Retina (tissue), 1 donor: ENCODE data around the gene GRB10.
"Not testable (repeated sequence)": the region's sequence is repeated elsewhere in the genome, so short reads cannot be mapped to it uniquely, and the experiment has no call there.

ENCODE experiments used
- DNase-seq: peaks from one replicate; pipeline ENCODE4 v3.0.0-alpha.2; 2016

The GRB10 gene

DNA sequence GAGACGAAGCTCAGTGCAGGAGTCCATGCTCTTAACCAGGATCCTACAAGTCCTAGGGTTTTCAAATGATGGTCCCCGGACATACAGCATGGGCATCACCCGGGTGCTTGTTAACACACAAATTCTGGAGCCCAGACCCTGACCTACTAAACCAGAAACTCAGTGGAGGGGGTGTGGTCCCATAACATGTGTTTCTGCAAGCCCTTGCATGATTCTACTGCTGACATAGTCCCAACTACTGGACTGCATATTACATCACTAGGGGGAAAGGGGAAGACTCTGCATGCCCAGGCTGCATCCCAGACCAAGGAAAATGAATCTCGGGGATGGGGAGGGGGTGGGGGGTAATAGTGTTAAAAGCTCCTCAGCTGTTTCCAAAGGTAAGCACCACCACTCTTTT, 40.3 kb downstream of the GRB10 start:
- no peak for DNase-seq

DNA sequence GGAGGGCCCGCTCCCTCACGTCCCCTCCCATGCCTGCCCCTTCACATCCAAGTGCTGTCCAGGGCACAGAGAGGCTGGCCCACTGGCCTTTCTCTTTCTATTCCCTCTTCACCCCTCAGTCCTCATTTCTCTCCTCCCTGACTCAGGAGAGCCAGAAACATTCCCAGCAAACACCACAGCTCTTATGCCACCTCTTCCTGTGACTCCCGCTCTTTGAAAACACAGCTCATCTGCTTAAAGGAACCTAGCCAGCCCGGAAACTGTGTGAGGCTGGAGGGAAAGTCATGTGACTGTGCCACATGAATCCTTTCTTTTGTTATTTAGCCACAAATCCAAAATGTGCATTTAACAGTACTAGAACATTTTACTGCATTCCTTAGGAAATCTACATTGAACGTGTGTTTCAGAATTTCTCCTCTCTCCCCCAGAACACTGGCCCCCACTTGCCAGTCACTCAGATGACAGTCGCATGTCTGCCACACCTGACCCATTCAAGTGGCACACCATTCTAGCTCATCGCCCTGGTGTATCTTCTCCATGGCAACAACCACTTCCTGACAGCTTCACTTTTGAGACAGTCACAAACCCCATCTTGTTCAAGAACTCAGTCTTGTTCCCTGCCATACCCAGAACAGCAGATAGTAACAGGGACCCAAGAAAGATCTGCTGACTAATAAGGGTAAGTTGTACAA, 42.8 kb downstream of the GRB10 start:
- no peak for DNase-seq

DNA sequence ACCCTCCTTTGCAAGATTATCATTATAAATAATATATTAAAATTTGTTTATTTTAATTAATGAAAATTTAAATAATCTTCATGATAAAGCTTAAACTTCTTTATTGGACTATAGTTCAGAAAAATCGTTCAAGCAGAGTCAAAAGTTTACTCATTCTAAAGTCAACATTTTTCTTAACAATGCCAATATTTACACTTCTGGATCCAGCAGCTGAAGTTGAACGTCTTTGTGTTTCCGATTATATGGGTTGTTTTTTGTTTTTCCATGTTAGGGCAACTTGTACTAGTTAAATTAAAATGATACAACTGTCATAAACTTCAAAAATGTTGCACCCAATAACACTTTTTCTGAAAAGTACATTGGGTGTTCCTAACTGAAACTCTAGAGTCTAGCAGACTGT, 43.8 kb downstream of the GRB10 start:
- no peak for DNase-seq

DNA sequence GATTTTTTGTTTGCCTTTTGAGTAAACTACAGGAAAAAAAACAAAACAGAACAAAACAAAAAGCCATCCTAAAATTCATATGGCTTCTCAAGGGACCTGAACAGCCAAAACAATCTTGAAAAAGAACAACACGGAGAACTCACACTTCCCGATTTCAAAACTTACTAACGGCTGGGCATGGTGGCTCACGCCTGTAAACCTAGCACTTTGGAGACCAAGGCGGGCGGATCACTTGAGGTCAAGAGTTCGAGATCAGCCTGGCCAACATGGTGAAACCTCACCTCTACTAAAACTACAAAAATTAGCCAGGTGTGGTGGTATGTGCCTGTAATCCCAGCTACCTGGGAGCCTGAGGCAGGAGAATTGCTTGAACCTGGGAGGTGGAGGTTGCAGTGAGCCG, 46.9 kb downstream of the GRB10 start:
- DNase-seq, result not testable (repeated sequence)

DNA sequence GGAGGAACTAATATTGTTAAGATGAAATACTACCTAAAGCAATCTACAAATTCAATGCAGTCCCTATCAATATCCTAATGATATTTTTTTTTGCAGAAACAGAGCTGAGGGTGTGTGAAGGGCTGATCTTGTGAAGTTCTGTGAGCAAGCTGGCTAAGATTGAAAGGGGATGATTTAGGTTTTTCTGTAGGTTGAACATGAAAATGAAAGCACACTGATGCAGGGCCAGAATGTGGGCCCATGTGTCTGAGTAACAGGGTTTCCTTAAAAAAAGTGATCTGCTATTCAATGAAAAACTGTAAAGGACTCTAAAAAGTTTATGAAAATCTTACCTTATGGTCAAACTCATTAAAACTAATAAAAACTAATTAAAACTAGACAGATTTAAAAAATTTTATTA, 47.4 kb downstream of the GRB10 start:
- no peak for DNase-seq

DNA sequence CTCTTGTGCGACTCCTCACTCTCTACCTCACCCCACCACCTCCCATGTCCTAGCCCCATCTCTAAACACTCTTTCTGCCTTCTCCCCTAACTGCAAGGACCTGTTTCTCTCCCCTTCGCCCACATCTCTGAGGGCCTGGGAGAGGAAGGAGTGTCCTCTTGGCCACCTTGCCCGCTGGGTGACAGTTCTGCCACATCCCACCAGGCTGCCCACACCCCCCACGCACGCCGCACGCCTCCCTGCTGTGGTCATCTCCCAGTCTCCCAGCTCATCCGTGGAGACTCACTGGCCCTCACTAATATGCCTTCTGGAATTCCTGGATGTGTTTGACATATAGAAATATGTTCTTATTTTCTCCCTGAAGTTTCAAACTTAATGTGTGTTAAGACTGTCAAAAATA, 48.5 kb downstream of the GRB10 start:
- DNase-seq, result no peak

DNA sequence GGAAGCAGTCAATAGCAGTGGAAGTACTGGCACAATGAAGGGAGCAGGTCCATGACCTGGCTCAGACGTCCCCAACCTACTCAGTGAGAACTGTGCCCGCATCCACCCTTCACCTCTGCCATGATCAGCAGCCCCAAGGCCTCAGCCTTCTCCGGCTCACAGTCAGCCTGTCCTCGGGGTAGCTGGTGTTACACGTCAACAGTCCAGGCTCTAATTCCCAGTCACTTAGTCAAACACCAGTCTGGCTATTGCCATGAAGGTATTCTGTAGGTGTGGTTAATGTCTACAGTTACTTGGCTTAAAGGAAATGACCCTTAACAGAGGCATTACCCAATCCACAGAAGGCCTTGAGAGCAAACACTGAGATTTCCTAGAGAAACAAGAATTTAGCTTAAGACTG, 49.1 kb downstream of the GRB10 start:
- no peak for DNase-seq

DNA sequence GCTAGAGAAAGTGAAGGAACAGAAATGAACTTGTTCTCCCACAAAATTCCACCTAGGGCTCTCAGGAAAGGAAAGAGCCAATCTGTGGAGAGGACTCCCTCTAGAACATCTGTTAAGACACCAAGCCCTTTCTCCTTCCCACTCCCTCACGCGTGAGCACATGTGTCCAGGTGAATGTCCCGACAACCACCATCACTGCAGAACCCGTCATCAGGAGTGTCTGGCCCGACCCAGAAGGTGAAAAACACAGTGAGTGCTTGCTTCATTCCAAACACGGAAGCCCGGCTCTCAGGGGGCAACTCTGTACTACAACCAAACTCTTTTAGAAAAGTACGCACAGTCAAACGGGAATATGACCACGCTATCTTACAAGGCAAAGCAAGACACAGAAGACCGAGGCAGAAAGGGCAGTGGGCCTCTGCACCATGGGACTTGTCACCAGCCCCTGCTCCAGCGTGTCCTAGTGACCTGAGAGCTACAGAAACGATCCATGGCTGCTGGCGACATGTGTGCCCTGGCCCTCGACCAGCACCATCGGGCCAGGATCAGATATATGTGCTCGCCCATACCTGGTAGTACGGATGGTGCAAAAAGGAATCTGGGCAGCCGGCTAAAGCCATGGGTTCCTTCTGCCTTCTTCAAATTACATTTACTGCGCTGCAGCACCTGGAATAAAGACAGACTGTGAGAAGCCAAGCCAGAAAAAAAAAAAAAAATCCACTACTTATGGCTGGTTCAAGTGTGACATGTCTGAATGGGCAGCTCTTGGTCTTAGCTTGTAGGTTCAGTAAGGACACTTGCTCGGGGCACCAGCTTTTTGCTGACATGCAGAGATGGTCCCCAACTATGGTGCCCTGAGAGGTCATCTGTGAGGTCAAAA, 50.8 kb downstream of the GRB10 start:
- no peak for DNase-seq

DNA sequence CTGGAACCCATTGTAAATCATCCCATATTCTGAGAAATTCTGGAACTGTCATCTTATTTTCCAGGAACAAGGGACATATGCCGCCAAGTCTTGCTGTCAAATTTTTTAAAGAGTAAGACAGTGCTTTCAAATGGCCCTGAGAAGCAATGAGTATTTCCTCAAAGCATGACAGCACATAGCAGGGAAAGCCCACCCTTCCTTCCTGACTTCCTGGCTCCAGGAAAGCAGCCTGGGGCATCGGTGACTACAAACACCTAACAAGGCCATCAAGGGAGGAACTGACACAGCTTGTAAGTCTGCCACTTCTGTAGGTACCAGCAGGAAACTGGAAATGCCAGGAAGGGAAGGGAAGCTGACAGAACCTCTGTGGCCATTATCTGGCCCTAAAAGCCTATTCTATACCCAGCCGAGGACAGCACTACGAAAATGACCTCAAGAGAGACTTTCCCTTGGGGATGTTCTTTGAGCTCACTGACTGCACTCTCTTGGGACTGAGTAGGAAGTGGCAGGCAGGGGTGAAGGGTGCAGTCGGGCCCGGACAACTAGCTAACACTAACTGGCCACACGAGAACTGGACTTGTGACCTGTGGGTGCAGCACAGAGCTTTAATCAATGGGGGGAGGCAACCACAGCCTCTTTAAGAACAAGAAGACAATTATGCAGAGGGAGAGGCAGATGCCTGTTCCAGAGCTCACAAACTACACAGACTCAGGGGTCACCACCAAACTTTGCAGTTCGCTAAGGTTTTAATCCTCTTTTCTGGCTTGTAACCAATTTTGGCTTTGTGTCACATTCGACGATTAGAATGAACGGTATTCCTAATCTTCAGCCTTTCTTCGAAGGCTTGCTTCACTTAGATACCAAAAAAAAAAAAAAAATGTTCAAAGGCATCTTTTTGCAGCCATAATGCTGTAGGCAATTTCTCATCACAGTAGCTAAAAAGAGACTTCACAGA, 52.0 kb downstream of the GRB10 start:
- DNase-seq, result no peak

DNA sequence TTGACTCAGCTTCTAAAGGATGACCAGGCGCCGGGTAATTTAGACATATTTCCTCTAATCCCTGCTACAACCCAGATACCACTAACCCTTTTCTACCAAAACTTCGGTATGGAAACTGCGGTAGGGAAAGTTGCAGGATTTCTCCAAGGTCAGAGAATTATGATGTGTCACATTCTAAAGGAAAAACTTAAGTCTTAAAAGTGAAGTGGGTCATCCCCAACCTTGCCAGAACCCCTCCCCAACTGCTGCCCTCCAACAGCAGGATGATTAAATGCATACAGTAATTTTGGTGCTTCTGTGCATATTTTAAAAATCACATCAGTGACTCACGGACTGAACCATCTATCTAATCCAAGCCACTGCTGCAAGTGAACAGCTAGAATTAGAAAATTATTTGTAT, 52.7 kb downstream of the GRB10 start:
- DNase-seq, result no peak

DNA sequence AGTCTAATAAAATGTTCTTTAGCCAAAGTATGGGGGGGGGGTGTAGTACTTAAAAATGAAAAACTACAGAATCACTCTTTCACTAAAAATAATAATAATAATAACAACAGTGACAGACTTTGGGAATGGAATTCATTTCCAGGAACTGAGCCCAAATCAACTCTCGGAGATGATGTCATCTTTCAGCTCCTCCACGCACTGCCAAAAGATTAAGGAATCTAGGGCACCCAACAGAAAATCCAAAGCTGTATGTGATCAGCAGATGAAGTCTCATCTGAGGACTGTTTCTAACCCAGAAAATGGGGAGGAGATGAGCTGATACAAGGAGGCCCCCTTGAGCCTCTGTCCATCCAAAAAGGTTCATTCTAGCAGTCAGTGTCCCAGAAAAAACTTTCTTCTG, 54.5 kb downstream of the GRB10 start:
- DNase-seq, result no peak

DNA sequence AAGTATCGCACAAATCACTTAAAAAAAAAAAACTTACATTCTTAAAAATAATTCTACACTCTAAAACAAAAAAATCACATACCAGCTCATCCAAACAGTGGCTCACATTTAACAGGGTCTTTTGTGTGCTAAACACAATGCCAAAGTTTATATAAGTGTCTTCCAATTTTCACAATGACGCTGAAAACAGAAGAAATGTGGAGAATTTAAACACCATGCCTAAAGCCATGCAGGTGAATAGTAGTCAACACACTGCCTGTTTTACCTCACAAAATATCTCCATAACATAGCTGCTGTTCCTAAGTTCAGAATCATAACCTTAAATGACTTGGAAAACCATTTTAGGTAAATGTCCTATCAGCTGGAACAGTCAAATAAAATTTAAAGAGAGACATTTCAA, 55.0 kb downstream of the GRB10 start:
- DNase-seq, result no peak

DNA sequence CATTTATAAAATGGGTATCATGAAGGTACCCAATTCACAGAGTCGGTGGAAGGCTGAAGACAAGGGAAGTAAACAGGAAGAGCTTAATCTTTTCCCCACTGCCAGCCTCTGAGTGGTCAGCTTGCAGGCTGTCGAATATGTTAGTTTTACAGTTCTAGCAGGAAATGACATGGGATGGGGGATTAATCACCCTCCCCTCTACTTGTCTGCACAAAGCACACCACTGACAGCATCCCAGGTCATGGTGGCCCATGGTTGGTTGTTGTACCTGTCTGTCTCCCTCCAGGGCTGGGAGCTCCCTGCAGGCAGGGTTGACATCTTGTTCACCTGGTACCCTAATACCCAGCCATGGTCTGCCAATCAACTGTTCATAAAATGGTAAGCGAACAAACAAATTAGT, 55.6 kb downstream of the GRB10 start:
- no peak for DNase-seq

DNA sequence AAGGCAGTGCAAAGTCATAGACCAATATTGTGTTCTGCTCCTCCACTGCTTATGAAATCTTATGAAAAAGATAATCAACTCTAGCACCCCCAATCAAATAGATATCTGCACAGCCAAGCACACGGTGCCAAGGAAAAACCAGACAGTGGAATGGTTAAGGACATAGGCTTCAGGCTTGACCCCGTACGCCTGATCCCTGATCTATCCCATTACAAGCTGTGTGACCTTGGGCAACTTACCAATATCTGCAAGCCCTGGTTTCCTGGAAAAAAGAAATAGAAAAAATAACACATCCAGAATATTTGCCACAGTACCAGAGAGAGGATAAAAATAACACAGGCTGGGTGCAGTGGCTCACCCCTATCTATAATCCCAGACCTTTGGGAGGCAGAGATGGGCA, 56.9 kb downstream of the GRB10 start:
- DNase-seq, result no peak

DNA sequence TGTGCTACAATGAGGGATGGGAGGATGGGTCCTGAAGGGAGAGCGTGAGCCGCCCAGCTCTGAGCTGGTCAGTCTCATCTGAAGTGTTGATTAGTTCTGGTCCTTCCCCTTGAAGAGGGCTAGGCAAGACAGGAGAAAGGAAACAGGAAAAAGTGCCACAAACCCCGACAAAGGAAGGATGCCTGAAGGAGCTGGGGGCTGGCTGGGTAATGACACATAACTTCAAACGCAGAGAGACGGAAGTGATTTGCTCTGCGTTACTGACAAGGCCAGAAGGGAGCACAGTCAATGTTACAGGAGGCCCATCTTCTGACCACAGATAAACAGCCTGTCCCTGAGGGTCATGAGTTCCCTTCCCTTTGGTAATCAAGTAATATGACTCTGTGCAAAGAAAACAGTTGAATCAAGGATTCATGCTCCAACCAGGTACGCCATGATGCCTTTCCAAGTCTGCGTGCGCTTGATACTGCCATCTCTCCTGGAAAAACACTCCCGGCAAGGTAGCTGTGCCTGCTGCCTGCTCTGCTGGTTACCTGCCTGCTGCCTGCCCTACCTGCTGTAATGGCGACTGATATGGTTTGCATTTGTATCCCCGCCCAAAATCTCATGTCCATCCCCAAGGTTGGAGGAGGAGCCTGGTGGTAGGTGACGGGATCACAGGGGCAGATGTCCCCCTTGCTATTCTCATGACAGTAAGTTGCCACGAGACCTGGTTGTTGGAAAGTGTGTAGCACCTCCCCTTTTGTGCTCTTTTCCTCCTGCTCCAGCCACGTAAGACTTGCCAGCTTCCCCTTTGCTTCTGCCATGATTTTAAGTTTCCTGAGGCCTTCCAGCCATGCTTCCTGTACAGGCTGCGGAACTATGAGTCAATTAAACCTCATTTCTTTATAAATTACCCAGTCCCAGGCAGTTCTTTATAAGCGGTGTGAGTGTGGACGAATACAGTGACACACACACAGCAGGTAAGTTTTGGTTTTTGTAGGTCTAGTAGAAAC, 57.9 kb downstream of the GRB10 start:
- DNase-seq, result no peak

DNA sequence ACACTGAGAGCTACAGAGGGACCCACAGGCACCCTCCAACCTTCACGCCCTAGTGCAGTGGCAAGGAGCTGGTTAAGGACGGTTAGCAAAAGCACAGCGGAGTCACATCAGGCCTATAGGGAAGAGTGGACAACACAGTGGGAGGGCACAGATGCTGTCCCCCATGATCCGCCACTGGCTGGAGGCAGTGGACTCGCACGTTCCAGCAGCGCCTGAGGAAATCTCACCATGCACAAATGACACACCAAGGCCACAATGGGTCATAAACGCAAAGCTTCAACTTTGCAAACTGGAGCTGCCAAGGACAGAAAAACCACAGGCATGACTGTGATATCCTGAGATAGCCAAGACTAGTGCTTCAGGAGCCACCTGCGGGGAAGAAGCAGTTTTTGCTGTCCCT, 58.8 kb downstream of the GRB10 start:
- DNase-seq, result no peak

DNA sequence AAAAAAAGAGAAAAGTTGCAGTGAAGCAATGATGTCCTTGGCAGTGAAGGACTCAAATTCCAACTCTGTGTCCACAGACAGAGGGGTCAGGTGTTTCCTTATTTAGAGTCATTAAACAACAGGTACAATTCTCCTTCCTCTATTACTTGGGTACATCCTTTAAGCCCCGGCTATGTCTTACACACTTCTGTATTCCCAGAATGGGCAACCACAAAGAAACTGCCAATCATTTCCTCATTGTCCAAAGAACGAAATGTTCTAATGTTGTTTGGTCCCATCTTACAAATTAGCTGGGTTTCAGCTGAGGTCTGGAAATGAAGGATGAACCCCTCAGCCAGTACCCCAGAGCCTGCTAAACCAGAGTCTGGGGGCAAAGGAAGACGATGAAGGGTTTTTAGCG, 59.5 kb downstream of the GRB10 start:
- DNase-seq, result no peak

DNA sequence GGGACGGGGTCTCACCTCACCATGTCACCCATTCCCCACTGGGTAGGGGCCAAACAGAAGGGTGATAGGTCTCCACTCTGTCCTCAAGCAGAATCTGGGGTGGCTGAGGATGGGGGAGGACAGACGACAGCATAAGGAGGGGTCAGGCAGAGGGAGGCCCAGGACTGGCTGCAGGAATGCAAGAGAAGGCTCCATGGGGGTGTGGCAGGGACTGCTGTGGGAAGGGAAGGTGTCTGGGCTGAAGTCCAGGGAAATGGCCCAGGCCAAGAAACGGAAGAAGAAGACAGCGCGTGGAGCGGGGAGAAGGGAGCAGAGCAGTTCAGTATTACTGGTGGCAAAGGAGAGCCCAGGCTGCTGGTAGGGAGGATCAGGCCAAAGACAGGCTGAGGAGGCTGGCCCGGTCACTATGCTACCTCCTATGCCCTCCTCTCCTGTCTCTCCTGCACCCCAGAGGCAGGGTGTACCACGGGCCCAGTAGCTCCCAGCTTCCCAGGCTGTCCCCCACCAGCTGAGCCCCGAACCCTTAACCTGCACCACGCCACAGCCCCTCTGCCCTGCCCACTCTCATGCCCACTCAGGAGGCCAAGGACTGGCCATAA, 60.9 kb downstream of the GRB10 start:
- no peak for DNase-seq

DNA sequence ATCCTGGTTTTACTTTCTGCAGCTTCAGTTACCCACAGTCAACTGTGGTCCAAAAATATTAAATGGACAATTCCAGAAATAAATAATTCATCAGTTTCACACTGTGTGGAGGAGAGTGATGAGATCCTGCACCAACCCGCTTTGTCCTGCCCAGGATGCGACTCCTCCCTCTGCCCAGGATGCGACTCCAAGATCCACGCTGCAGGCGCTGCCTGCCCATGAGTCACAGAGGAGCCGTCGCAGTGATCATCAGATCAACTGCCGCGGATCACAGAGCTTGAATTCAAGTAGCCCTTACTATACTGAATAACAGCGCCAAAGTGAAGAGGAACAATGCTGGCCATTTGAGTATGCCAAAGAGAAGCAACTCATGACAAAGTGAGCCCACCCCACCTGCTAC, 61.5 kb downstream of the GRB10 start:
- DNase-seq, result no peak

DNA sequence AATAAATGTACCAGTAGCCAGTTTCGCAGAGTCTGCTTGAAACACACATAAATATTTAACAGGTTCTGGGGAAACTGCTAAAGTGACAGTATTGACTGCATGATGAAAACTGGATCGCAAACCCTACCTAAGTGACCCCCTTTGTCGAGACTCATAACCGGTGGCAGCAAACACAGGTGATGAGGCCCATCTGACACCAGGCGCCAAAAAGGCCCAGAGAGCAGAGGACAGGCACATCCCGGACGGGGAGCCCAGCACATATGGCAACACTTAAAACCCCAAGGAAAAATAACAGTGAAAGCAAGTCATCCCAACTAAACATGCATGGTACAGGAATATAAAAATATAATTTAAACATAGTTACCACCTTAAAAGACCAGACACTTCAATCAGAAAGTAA, 62.4 kb downstream of the GRB10 start:
- no peak for DNase-seq

DNA sequence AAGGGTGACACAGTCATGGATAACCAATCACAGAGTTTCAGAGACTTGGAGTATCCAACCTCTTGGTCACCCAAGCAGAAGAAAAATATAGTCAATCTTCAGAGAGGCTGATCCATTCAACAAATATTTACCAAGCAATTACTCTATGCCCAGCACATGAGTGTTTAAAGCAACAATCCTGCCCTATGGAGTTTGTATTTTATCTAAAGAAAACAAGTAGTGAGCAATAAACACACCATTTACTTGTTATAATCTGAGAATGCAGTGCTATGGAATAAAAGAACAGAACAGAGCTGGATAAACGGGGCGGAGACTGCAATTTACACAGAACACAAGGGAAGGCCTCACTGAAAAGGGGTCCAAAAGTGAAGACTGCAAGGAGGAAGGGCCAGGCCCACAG, 63.8 kb downstream of the GRB10 start:
- DNase-seq, result no peak

DNA sequence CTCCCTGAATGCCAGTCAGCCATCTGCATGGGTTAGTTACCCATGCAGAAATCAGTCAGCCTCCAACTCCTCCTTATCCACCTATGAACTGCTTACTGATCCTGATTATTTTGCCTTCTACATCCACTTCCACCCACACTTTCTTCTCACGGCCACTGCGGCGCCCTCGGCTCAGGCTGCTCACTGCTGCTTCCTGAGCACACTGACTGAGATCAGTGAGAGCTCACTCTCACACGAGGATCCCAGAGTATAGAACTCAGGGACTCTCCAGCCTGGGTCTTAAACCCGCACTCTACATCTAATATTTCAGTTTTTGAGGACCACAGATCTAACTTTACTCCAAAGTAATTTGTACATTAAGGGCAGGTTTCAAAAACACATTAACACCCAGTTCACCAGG, 64.4 kb downstream of the GRB10 start:
- no peak for DNase-seq
